ENCODE data around the gene MYLK. TPM values are rescaled to one million over a fixed set of nuclear protein-coding genes. Genes with fewer than 3 reads are reported as not detected.

Gene MYLK
- total and polyA plus RNA-seq, 8 donors, result 35.1 to 916 (median 340) TPM

GRCh38 chr3:123635717-123636116 lies 248.4 kb downstream of the MYLK start:
- DNase-seq, result no peak
- 49 to 64% (median 53%) methylated on average over 4 of the region's 4 CpGs for WGBS, 5 donors
- Histone ChIP-seq H3K36me3 (peaks cover 11 to 63% (median 21%) of the 10 kb centered on the region in 4 donors), H3K4me1 (peaks cover 27 to 73% (median 44%) of the 10 kb centered on the region in 4 donors), H3K9me3 (no peaks in the 10 kb centered on the region), H3K27me3 (no peaks in the 10 kb centered on the region), H3K4me3 (no peak overlapping the region), H3K27ac (peak overlapping the region in 4 of 5 donors; percentile 48 to 82 (median 66))
- TF ChIP-seq POLR2A (IDR thresholded peaks at IDR 0.05) (no peak), POLR2AphosphoS5 (IDR thresholded peaks at IDR 0.05) (peak in 1 of 3 donors; percentile 39), CTCF (IDR thresholded peaks at IDR 0.05) (no peak), EP300 (IDR thresholded peaks at IDR 0.05) (no peak)
- intact Hi-C loops (cut with DNase I; ENCODE audit: low total_unique reads), result no loop called here

DNA sequence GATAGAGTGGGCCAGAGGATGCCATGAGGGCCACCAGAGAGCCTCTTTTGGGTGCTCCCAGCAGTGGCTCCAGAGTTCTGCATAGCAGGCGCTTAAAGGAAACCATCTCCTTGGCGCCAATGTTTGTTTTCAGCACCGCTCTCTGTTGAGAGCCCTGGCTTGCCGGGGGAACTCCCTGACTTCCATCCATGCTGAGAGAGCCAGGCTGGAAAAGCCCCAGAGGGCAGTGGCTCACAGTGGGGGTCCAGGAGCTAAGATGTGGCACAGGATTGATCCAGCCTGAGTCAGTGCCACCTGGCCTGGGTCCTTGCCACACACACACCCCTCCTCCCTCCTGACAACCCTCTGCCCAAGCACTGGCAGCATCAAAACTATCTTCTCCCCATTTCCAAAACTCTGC lies 248.9 kb downstream of the MYLK start:
- intact Hi-C loops (cut with DNase I; ENCODE audit: low total_unique reads), result no loop called here
- Histone ChIP-seq H3K4me3 (no peak overlapping the region), H3K27ac (peak overlapping the region in 4 of 5 donors; percentile 48 to 82 (median 66)), H3K27me3 (no peaks in the 10 kb centered on the region), H3K9me3 (no peaks in the 10 kb centered on the region), H3K4me1 (peaks cover 27 to 73% (median 44%) of the 10 kb centered on the region in 4 donors), H3K36me3 (peaks cover 11 to 63% (median 22%) of the 10 kb centered on the region in 4 donors)
- TF ChIP-seq CTCF (IDR thresholded peaks at IDR 0.05), result no peak
- TF ChIP-seq POLR2AphosphoS5 (IDR thresholded peaks at IDR 0.05), result no peak
- no peak for TF ChIP-seq EP300 (IDR thresholded peaks at IDR 0.05)
- no peak for TF ChIP-seq POLR2A (IDR thresholded peaks at IDR 0.05)
- 28 to 66% (median 59%) methylated on average over 4 of the region's 4 CpGs for WGBS, 5 donors
- peak in 1 of 2 donors; percentile 60 for DNase-seq

DNA sequence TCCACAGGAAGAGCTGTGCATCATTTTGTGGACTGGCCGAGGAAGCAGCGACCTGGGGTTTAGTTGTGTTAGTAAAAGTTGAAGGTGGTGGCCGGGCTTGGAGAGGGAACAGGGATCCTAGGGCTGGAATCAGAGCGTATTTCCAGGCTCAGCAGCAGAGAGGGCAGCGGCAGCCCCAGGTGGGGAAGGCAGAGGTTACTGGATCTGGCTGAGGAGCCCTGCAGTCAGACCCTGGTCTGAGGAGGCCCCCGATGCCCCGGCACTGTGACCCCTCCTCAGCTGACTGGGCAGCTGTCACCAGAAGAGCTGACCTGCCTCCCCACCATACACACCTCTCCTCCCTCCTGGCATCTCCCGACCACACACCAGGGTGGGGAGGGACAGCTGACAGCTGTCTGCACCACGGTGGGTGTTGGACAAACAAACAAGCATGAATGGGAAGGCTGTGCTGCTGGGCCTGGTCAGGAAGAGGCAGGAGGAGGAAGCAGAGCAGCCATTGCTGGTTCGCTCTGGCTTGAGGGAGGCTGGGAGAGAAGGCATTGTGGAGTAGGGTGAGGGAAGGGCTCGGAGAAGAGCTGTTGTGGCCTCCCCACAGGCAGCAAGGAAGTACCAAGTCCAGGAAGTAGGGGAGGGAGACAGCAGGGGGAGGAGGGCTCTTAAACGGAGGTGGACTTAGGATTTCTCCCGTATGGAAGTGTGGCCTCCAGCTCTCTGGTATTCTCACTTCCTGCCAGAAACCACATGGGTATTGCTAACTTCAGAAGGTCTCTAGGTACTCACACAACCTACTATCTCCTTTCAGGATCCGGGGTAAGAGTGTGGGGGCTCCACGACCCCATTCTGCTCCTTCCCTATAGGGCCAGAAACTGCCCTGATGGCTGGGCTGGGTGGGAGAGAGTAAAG lies 249.7 kb downstream of the MYLK start:
- DNase-seq, result no peak
- intact Hi-C loops (cut with DNase I; ENCODE audit: low total_unique reads), result no loop called here
- H3K27me3 ChIP-seq, result no peaks in the 10 kb centered on the region
- H3K36me3 ChIP-seq, result peaks cover 11 to 63% (median 26%) of the 10 kb centered on the region in 4 donors
- no peak overlapping the region for H3K4me3 ChIP-seq
- H3K27ac ChIP-seq, result peak overlapping the region in 4 of 5 donors; percentile 38 to 82 (median 66)
- TF ChIP-seq POLR2AphosphoS5 (IDR thresholded peaks at IDR 0.05) (no peak), EP300 (IDR thresholded peaks at IDR 0.05) (no peak)
- H3K9me3 ChIP-seq, result no peaks in the 10 kb centered on the region
- H3K4me1 ChIP-seq, result peaks cover 27 to 81% (median 47%) of the 10 kb centered on the region in 4 donors
- WGBS, 5 donors, result 61 to 69% (median 62%) methylated on average over 14 to 15 of the region's 15 CpGs

DNA sequence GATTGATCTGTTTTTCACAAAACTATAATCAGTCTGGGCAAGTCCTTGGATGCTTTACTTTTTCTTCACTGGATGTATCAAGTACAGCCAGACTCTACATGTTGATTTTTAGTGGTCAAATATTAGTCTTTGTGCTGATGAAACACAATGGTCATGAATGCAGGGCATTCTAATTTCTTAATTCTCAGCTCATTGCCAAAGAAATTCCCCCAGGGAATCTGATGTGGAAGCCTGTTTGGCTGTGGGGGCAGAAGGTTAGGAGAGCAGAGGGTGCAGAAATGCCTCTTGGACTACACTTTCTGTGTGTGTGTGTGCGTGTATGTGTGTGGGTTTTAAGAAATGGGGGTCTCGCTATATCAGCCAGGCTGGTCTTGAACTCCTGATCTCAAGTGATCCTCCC lies 250.6 kb downstream of the MYLK start:
- Histone ChIP-seq H3K27me3 (no peaks in the 10 kb centered on the region), H3K36me3 (peaks cover 15 to 63% (median 24%) of the 10 kb centered on the region in 4 donors), H3K4me3 (no peak overlapping the region), H3K27ac (peak overlapping the region in 3 of 5 donors; percentile 18 to 82 (median 76)), H3K9me3 (no peaks in the 10 kb centered on the region), H3K4me1 (peaks cover 28 to 90% (median 52%) of the 10 kb centered on the region in 4 donors)
- no peak for TF ChIP-seq POLR2AphosphoS5 (IDR thresholded peaks at IDR 0.05)
- no peak for TF ChIP-seq CTCF (IDR thresholded peaks at IDR 0.05)
- no peak for TF ChIP-seq EP300 (IDR thresholded peaks at IDR 0.05)
- no peak for TF ChIP-seq POLR2A (IDR thresholded peaks at IDR 0.05)
- 33 to 79% (median 48%) methylated on average over 2 of the region's 2 CpGs for WGBS, 5 donors
- DNase-seq, result no peak
- intact Hi-C loops (cut with DNase I; ENCODE audit: low total_unique reads), result no loop called here

Data from stomach (tissue), 9 donors.